ENCODE measurements around the gene CTSF.

Gene CTSF

DNA sequence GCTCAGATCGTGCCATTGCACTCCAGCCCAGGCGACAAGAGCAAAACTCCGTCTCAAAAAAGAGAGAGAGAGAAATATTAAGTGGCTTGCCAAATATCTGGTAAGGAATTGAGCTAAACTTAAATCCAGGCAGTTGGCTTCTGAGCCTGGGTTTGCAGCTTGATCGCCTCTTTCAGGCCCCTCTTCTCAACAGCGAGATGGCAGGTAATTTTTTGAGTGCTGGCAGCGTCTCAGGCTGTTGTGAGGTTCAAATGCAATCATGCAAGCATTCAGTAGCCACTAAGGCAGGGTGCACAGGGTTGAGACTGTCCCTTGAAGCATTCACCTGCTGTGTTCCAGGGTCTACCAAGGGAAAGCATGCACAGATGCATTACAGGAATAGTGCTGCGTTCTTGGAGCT lies 670 bp upstream of the CTSF start:
- FAIRE-seq (no peak), DNase-seq (ENCODE audit: insufficient read length, low spot score) (no peak)
- no peak for TF ChIP-seq CTCF (IDR thresholded peaks at IDR 0.05; ENCODE audit: insufficient read depth, missing control alignments)

DNA sequence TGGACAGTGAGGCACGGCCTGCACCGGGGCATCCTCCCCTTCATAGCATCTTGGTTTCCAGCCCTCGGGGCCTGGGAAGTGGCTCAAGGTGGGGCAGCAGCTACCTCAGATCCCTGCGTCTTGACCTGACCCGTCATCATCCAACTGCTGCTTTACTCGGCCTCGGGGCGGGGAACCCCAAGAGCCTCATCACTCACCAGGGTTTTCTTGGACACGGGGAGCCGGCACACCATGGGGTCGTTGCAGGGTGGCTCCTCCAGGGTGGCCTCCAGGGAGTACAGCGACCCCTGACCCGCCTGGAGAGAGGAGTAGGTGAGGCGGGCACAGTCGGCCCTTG lies 651 bp downstream of the CTSF start:
- FAIRE-seq, result no peak
- no peak for TF ChIP-seq CTCF (IDR thresholded peaks at IDR 0.05; ENCODE audit: insufficient read depth, missing control alignments)

GRCh38 chr11:66566221-66566620 lies 2.2 kb downstream of the CTSF start:
- no peak for DNase-seq (ENCODE audit: insufficient read length, low spot score)
- TF ChIP-seq CTCF (IDR thresholded peaks at IDR 0.05; ENCODE audit: insufficient read depth, missing control alignments), result no peak
- FAIRE-seq, result no peak

More for the DNA sequence above, 651 bp downstream of the CTSF start:
- no peak for DNase-seq (ENCODE audit: insufficient read length, low spot score)

DNA sequence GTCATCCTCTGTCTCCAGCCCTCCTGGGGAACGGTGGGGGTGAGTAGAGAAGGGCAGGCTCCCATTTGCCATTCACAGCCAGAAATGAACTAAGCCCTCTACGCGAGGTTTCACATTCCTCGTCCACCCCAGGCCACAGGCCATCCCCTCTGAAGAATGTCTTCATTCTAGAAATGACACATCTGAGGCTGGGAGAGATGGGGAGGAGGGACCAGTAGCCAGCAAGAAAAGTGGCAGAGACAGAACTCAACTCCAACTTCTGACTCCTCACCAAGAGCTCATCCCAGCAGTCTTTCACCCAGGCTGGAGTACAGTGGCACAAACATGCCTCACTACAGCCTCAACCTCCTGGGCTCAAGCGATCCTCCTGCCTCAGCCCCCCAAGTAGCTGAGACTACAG lies 3.4 kb downstream of the CTSF start:
- no peak for TF ChIP-seq CTCF (IDR thresholded peaks at IDR 0.05; ENCODE audit: insufficient read depth, missing control alignments)
- FAIRE-seq, result no peak
- no peak for DNase-seq (ENCODE audit: insufficient read length, low spot score)

GRCh38 chr11:66564538-66564937 lies 3.9 kb downstream of the CTSF start:
- TF ChIP-seq CTCF (IDR thresholded peaks at IDR 0.05; ENCODE audit: insufficient read depth, missing control alignments), result no peak
- no peak for DNase-seq (ENCODE audit: insufficient read length, low spot score)
- FAIRE-seq, result no peak

GRCh38 chr11:66563832-66564231 lies 4.6 kb downstream of the CTSF start:
- FAIRE-seq (no peak), DNase-seq (ENCODE audit: insufficient read length, low spot score) (no peak)
- no peak for TF ChIP-seq CTCF (IDR thresholded peaks at IDR 0.05; ENCODE audit: insufficient read depth, missing control alignments)

GRCh38 chr11:66562907-66563583 lies 5.4 kb downstream of the CTSF start:
- DNase-seq (ENCODE audit: insufficient read length, low spot score) (no peak), FAIRE-seq (no peak)
- no peak for TF ChIP-seq CTCF (IDR thresholded peaks at IDR 0.05; ENCODE audit: insufficient read depth, missing control alignments)

Measured in D721Med (cell line).